Measurements from ENCODE around the gene CXCR2. TPM values are rescaled to one million over a fixed set of nuclear protein-coding genes. Genes with fewer than 3 reads are reported as not detected.

Gene CXCR2
- total RNA-seq, 1 donor from 2014 or later: 0.07 TPM

DNA sequence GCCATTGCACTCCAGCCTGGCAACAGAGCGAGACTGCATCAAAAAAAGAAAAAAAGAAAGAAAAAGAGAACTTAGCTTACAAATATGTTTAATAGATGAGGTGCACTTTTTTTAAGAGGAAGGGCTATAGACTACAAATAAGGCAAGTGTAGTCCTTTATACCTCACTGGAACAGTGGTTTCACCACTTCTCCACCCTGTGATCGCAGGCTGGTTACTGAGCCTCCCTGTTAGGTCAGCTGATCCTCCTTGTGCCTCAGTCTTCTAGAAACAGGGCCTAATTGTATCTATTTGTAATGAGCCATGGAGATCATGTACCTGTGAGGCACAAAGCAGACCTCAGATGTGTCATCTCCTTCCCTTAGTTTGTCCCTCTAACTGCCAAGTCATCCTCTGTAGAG is 4.5 kb downstream of the CXCR2 start:
- no peaks in the 10 kb centered on the region for H3K9me3 ChIP-seq (ENCODE audit: insufficient read depth, low read depth, low read length)
- H3K4me2 ChIP-seq (ENCODE audit: low read length): no peak overlapping the region
- no peak overlapping the region for H3K4me3 ChIP-seq (ENCODE audit: insufficient read depth, low read depth, low read length)
- H4K20me1 ChIP-seq (ENCODE audit: insufficient read depth, low read length): no peaks in the 10 kb centered on the region
- FAIRE-seq (no peak), DNase-seq (ENCODE audit: low read depth) (no peak)
- no peaks in the 10 kb centered on the region for H3K79me2 ChIP-seq (ENCODE audit: insufficient read depth, low read length)
- no peak overlapping the region for H3K27ac Mint-ChIP-seq (ENCODE audit: unreplicated experiment)
- H3K4me1 ChIP-seq (ENCODE audit: insufficient read depth, low read length): no peaks in the 10 kb centered on the region
- no peaks in the 10 kb centered on the region for H3K36me3 ChIP-seq (ENCODE audit: insufficient read depth, low read length)
- H3K4me3 Mint-ChIP-seq (ENCODE audit: unreplicated experiment): no peak overlapping the region
- peaks cover 43% of the 10 kb centered on the region for H3K27me3 Mint-ChIP-seq (ENCODE audit: low read depth, unreplicated experiment)
- H3K4me1 Mint-ChIP-seq (ENCODE audit: low read depth, unreplicated experiment): peaks cover 11% of the 10 kb centered on the region
- no peak overlapping the region for H3K27ac ChIP-seq (ENCODE audit: low read depth, low read length)
- H3K27me3 ChIP-seq (ENCODE audit: insufficient read depth, low read length): peaks cover 19% of the 10 kb centered on the region
- H2AFZ ChIP-seq (ENCODE audit: low read depth, low read length): no peak overlapping the region
- H3K9ac ChIP-seq (ENCODE audit: low read length): no peak overlapping the region
- H3K9me3 Mint-ChIP-seq (ENCODE audit: unreplicated experiment): no peaks in the 10 kb centered on the region
- TF ChIP-seq EZH2 (IDR thresholded peaks at IDR 0.05; ENCODE audit: insufficient read depth, low read length) (no peak), CTCF (IDR thresholded peaks at IDR 0.05; ENCODE audit: insufficient read depth, low read depth, low read length) (no peak)
- H3K36me3 Mint-ChIP-seq (ENCODE audit: low read depth, unreplicated experiment): no peaks in the 10 kb centered on the region

DNA sequence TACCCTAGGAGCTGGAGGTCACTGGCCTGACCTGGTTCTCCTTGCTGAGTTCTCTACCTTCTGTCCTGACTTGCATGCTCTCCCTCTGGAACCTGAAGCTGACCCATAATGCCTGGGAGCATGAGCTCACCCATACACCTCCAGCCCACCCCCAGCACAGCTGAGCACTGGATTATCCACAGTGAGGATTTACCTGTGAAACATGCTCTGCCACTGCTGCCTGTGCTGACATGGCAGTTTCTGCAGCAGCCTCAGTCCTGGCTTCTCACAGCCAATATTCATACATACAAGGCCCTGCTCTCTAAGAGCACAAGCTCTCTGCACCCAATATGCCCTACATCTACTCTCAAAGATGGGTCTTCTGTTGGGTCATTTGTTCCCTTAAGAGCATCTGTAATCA is 5.0 kb downstream of the CXCR2 start:
- H3K9me3 ChIP-seq (ENCODE audit: insufficient read depth, low read depth, low read length): no peaks in the 10 kb centered on the region
- Mint-ChIP-seq H3K27me3 (ENCODE audit: low read depth, unreplicated experiment) (peaks cover 44% of the 10 kb centered on the region), H3K4me1 (ENCODE audit: low read depth, unreplicated experiment) (peaks cover 8% of the 10 kb centered on the region), H3K36me3 (ENCODE audit: low read depth, unreplicated experiment) (no peaks in the 10 kb centered on the region), H3K27ac (ENCODE audit: unreplicated experiment) (no peak overlapping the region), H3K4me3 (ENCODE audit: unreplicated experiment) (no peak overlapping the region), H3K9me3 (ENCODE audit: unreplicated experiment) (peaks cover 2% of the 10 kb centered on the region)
- no peaks in the 10 kb centered on the region for H3K4me1 ChIP-seq (ENCODE audit: insufficient read depth, low read length)
- no peak for FAIRE-seq
- H3K4me3 ChIP-seq (ENCODE audit: insufficient read depth, low read depth, low read length): no peak overlapping the region
- H3K79me2 ChIP-seq (ENCODE audit: insufficient read depth, low read length): no peaks in the 10 kb centered on the region
- TF ChIP-seq CTCF (IDR thresholded peaks at IDR 0.05; ENCODE audit: insufficient read depth, low read depth, low read length): no peak
- TF ChIP-seq EZH2 (IDR thresholded peaks at IDR 0.05; ENCODE audit: insufficient read depth, low read length): no peak
- DNase-seq (ENCODE audit: low read depth): no peak
- H4K20me1 ChIP-seq (ENCODE audit: insufficient read depth, low read length): no peaks in the 10 kb centered on the region
- H3K9ac ChIP-seq (ENCODE audit: low read length): no peak overlapping the region
- no peaks in the 10 kb centered on the region for H3K36me3 ChIP-seq (ENCODE audit: insufficient read depth, low read length)
- H3K4me2 ChIP-seq (ENCODE audit: low read length): no peak overlapping the region
- H3K27me3 ChIP-seq (ENCODE audit: insufficient read depth, low read length): peaks cover 19% of the 10 kb centered on the region
- no peak overlapping the region for H3K27ac ChIP-seq (ENCODE audit: low read depth, low read length)
- H2AFZ ChIP-seq (ENCODE audit: low read depth, low read length): no peak overlapping the region

DNA sequence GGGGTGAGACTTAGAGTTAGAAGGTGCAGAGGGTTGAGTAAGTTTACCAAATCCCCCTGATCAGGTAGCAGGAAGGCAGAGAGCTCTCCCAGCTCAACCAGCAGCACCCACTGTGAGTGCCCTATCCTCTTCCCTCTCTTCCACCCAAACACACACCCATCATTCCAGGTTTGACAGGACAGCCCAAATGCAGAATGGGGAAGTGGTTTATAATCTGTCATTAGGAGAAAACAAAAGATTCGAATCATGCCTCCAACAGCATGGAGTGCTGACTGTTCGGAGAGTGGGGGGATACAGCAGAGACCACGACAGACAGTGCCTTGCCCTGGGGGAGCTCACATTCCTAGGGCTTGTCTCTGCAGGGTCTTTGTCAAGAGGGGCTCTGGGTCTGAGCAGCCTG is 11.7 kb downstream of the CXCR2 start:
- no peak for FAIRE-seq
- no peak for DNase-seq (ENCODE audit: low read depth)
- H3K36me3 ChIP-seq (ENCODE audit: insufficient read depth, low read length): no peaks in the 10 kb centered on the region
- no peak overlapping the region for H3K4me2 ChIP-seq (ENCODE audit: low read length)
- no peaks in the 10 kb centered on the region for H3K9me3 ChIP-seq (ENCODE audit: insufficient read depth, low read depth, low read length)
- no peak overlapping the region for H2AFZ ChIP-seq (ENCODE audit: low read depth, low read length)
- H3K27ac ChIP-seq (ENCODE audit: low read depth, low read length): no peak overlapping the region
- no peaks in the 10 kb centered on the region for H4K20me1 ChIP-seq (ENCODE audit: insufficient read depth, low read length)
- H3K79me2 ChIP-seq (ENCODE audit: insufficient read depth, low read length): no peaks in the 10 kb centered on the region
- Mint-ChIP-seq H3K4me1 (ENCODE audit: low read depth, unreplicated experiment) (no peaks in the 10 kb centered on the region), H3K27me3 (ENCODE audit: low read depth, unreplicated experiment) (peaks cover 64% of the 10 kb centered on the region), H3K9me3 (ENCODE audit: unreplicated experiment) (peaks cover 3% of the 10 kb centered on the region), H3K36me3 (ENCODE audit: low read depth, unreplicated experiment) (no peaks in the 10 kb centered on the region), H3K4me3 (ENCODE audit: unreplicated experiment) (no peak overlapping the region), H3K27ac (ENCODE audit: unreplicated experiment) (no peak overlapping the region)
- TF ChIP-seq EZH2 (IDR thresholded peaks at IDR 0.05; ENCODE audit: insufficient read depth, low read length): no peak
- TF ChIP-seq CTCF (IDR thresholded peaks at IDR 0.05; ENCODE audit: insufficient read depth, low read depth, low read length): no peak
- H3K27me3 ChIP-seq (ENCODE audit: insufficient read depth, low read length): peaks cover 24% of the 10 kb centered on the region
- no peaks in the 10 kb centered on the region for H3K4me1 ChIP-seq (ENCODE audit: insufficient read depth, low read length)
- H3K9ac ChIP-seq (ENCODE audit: low read length): no peak overlapping the region
- no peak overlapping the region for H3K4me3 ChIP-seq (ENCODE audit: insufficient read depth, low read depth, low read length)

All from astrocyte (in vitro differentiated cells and primary cell).